Measurements from ENCODE around the gene FBN1.

Gene FBN1

GRCh38 chr15:48553559-48553958 lies 92.0 kb downstream of the FBN1 start:
- no peak for DNase-seq (ENCODE audit: low read depth)

GRCh38 chr15:48550822-48551525 lies 94.5 kb downstream of the FBN1 start:
- DNase-seq (ENCODE audit: low read depth) = no peak

- DNase-seq (ENCODE audit: low read depth) = no peak
Measured at GRCh38 chr15:48548455-48548854, 97.1 kb downstream of the FBN1 start.

- DNase-seq (ENCODE audit: low read depth) = no peak
Measured at GRCh38 chr15:48547286-48547685, 98.2 kb downstream of the FBN1 start.

GRCh38 chr15:48546296-48546695 lies 99.2 kb downstream of the FBN1 start:
- no peak for DNase-seq (ENCODE audit: low read depth)

- DNase-seq (ENCODE audit: low read depth) = no peak
Measured at GRCh38 chr15:48544778-48545177, 100.7 kb downstream of the FBN1 start.

GRCh38 chr15:48541341-48542278 lies 103.9 kb downstream of the FBN1 start:
- no peak for DNase-seq (ENCODE audit: low read depth)

GRCh38 chr15:48540756-48541155 lies 104.8 kb downstream of the FBN1 start:
- DNase-seq (ENCODE audit: low read depth) = no peak

GRCh38 chr15:48538941-48539340 lies 106.6 kb downstream of the FBN1 start:
- DNase-seq (ENCODE audit: low read depth) = no peak

- no peak for DNase-seq (ENCODE audit: low read depth)
Measured at GRCh38 chr15:48537271-48538113, 108.0 kb downstream of the FBN1 start.

GRCh38 chr15:48536681-48537091 lies 108.8 kb downstream of the FBN1 start:
- DNase-seq (ENCODE audit: low read depth) = no peak

GRCh38 chr15:48533982-48534381 lies 111.5 kb downstream of the FBN1 start:
- DNase-seq (ENCODE audit: low read depth) = no peak

GRCh38 chr15:48532946-48533345 lies 112.6 kb downstream of the FBN1 start:
- DNase-seq (ENCODE audit: low read depth) = no peak

- DNase-seq (ENCODE audit: low read depth) = no peak
Measured at GRCh38 chr15:48530528-48530927, 115.0 kb downstream of the FBN1 start.

GRCh38 chr15:48528921-48529320 lies 116.6 kb downstream of the FBN1 start:
- no peak for DNase-seq (ENCODE audit: low read depth)

- DNase-seq (ENCODE audit: low read depth) = no peak
Measured at GRCh38 chr15:48527517-48527916, 118.0 kb downstream of the FBN1 start.

- DNase-seq (ENCODE audit: low read depth) = no peak
Measured at GRCh38 chr15:48522911-48523310, 122.6 kb downstream of the FBN1 start.

GRCh38 chr15:48522123-48522522 lies 123.4 kb downstream of the FBN1 start:
- DNase-seq (ENCODE audit: low read depth) = no peak

GRCh38 chr15:48520376-48521155 lies 124.9 kb downstream of the FBN1 start:
- DNase-seq (ENCODE audit: low read depth) = no peak

- DNase-seq (ENCODE audit: low read depth) = no peak
Measured at GRCh38 chr15:48516121-48516520, 129.4 kb downstream of the FBN1 start.

GRCh38 chr15:48515500-48515899 lies 130.0 kb downstream of the FBN1 start:
- DNase-seq (ENCODE audit: low read depth) = no peak
